ENCODE data around the gene CA9. TPM values are rescaled to one million over a fixed set of nuclear protein-coding genes. Genes with fewer than 3 reads are reported as not detected.

Gene CA9
- total RNA-seq, 4 donors from 2014 or later: not detected

DNA sequence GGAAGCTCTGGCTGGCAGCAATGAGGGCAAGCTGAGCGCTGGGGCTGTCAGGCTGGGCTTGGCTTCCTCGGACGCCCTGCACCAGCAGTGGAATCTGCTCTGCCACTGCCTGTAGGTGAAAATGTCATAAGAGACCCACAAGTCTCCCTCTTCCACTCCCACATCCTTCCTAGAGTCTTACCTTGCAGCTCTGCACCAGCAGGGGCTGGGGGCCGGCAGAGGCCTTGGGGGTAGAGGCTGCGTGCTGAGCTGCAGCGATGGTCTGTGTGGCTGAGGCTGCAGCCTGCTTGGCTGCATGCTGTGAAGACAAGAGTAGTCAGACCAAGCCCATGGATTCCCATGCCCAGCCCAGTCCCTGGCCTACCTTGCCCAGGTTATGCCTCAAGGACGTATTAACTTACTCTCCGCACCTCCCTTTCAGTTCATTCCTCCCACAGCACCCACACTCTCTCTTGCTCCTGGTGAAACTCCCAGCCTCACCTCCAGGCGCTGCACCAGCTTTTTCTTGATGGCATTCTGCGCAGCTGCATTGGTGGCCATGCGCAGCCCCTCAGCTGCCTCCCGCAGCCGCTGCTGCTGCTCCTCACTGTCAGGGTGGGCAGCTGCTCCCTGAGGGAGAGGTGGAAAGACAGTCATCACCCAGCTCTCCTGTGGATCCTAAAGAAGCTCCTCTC is 41.0 kb downstream of the CA9 start:
- Histone ChIP-seq H3K27ac (no peak overlapping the region), H3K4me3 (replicated peaks in 1 of 3) (no peak overlapping the region), H3K9me3 (no peaks in the 10 kb centered on the region), H3K36me3 (peaks cover 92 to 95% of the 10 kb centered on the region in 2 donors), H3K27me3 (no peaks in the 10 kb centered on the region), H3K4me1 (no peaks in the 10 kb centered on the region)
- TF ChIP-seq POLR2A (IDR thresholded peaks at IDR 0.05): no peak
- TF ChIP-seq, protein P1, sequence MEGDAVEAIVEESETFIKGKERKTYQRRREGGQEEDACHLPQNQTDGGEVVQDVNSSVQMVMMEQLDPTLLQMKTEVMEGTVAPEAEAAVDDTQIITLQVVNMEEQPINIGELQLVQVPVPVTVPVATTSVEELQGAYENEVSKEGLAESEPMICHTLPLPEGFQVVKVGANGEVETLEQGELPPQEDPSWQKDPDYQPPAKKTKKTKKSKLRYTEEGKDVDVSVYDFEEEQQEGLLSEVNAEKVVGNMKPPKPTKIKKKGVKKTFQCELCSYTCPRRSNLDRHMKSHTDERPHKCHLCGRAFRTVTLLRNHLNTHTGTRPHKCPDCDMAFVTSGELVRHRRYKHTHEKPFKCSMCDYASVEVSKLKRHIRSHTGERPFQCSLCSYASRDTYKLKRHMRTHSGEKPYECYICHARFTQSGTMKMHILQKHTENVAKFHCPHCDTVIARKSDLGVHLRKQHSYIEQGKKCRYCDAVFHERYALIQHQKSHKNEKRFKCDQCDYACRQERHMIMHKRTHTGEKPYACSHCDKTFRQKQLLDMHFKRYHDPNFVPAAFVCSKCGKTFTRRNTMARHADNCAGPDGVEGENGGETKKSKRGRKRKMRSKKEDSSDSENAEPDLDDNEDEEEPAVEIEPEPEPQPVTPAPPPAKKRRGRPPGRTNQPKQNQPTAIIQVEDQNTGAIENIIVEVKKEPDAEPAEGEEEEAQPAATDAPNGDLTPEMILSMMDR (IDR thresholded peaks at IDR 0.05): no peak
- WGBS, 2 donors: 97% methylated on average over 13 of the region's 13 CpGs
- no peak for DNase-seq
- intact Hi-C loops (cut with DNase I): no loop called here

DNA sequence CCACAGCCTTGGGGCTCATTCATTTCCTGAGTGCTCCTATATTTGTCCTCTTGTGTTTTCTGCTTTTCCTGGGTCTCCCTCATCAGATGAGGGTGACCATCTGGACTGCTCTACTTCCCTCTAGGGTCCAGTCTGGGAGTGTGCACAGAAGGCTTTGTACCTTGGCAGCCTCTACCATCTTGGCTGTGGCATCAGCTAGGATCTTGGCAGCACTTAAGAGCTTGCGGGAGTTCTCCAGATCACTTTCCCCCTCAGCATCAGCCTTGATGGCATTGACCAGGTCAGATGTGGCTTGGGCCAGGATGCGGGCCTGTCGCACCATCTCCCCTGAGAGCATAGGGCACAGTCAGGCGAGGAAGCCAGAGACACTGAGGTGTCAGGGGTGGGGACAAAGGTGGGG is 42.5 kb downstream of the CA9 start:
- no peak for DNase-seq
- H3K4me1 ChIP-seq: no peaks in the 10 kb centered on the region
- WGBS, 2 donors: 95 to 98% methylated on average over 4 of the region's 4 CpGs
- no peaks in the 10 kb centered on the region for H3K27me3 ChIP-seq
- no peak overlapping the region for H3K27ac ChIP-seq
- no peaks in the 10 kb centered on the region for H3K9me3 ChIP-seq
- H3K4me3 ChIP-seq (replicated peaks in 1 of 3): no peak overlapping the region
- intact Hi-C loops (cut with DNase I): no loop called here
- H3K36me3 ChIP-seq: peaks cover 98 to 100% of the 10 kb centered on the region in 2 donors
- TF ChIP-seq, protein P1 (IDR thresholded peaks at IDR 0.05): no peak
- TF ChIP-seq POLR2A (IDR thresholded peaks at IDR 0.05): no peak

DNA sequence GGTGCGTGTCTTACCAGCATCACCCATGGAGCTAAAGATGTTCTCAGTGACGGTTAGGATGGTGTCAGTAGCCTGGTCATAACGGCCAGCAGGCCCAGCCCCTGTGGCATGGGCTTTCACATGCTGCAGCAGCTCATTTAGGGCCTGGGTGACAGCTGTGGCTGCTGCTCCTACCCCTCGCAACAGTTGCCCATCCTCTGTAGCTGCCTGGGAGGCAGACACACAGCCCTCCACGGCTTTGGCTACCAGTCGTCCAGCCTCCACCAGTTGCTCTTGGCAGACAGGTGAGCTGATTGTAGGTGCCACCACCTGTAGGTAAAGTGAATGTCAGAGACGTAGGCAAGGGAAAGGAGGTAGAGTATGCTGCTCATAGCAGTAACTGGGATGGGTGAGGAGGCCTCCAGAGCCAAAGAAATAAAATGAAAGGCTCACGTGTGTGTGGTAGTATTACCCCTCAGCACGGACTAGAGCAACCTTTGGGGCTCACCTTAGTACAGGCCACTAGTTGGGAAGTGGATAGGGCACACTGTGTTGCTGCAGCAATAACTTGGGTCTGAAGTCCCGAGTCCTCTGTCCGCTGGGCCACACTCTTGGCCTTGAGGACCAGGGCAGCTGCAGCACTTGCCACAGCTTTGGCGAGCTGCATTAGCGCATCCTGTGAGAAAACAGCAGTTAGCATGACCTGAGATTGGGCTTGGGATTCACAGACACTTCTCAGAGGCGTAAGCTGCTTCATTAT is 43.6 kb downstream of the CA9 start:
- DNase-seq: no peak
- Histone ChIP-seq H3K4me1 (no peaks in the 10 kb centered on the region), H3K27ac (no peak overlapping the region), H3K36me3 (peaks cover 98 to 100% of the 10 kb centered on the region in 2 donors), H3K4me3 (replicated peaks in 1 of 3) (no peak overlapping the region), H3K9me3 (no peaks in the 10 kb centered on the region), H3K27me3 (no peaks in the 10 kb centered on the region)
- intact Hi-C loops (cut with DNase I): no loop called here
- TF ChIP-seq POLR2A (IDR thresholded peaks at IDR 0.05): no peak
- TF ChIP-seq, protein P1 (IDR thresholded peaks at IDR 0.05): no peak
- WGBS, 2 donors: 94 to 95% methylated on average over 12 to 14 of the region's 14 CpGs

DNA sequence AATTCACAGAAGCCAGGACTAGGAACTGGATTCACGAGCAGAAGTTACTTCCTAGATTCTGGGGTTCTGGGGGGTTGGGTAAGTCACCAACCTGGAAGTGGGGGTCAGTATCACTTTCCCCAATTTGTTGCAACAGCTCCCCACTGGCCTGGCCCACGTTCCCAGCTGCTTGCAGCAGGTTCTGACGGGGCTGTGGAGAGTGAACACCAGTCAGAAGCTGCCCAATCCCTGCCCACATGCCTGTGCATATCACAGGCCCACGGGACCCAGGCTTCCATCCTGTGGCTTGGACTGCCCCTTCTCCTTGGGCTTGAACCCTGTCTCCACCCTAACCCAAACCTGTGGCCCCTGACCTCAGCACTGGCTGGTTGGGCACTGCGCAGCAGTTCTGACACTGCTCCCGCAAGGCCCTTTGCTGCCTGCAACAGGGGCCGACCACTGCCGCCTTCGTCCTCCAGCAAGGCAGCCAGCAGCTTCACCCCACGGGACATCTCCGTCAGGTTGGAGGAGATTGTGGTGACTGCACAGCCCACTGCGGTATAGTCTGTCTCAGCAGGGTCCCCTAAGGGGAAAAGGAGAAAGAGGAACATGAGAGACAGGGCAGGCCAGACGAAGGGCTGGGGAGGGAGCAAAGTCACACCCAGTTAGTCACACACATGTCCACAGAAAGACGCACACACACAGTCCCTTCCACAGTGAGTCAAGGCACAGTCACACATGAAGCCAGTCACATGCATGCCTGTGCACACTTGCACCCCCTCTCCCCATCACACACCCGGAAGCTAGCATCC is 45.2 kb downstream of the CA9 start:
- Histone ChIP-seq H3K4me1 (no peaks in the 10 kb centered on the region), H3K27ac (no peak overlapping the region), H3K9me3 (no peaks in the 10 kb centered on the region), H3K4me3 (replicated peaks in 1 of 3) (no peak overlapping the region), H3K36me3 (peaks cover 98 to 99% of the 10 kb centered on the region in 2 donors), H3K27me3 (no peaks in the 10 kb centered on the region)
- no peak for DNase-seq
- intact Hi-C loops (cut with DNase I): no loop called here
- 92 to 97% methylated on average over 14 to 15 of the region's 15 CpGs for WGBS, 2 donors
- TF ChIP-seq, protein P1 (IDR thresholded peaks at IDR 0.05): no peak
- TF ChIP-seq POLR2A (IDR thresholded peaks at IDR 0.05): no peak
